Kidney (tissue), 14 donors: Measurements from ENCODE around the gene RBM19. TPM values are rescaled to one million over a fixed set of nuclear protein-coding genes. Genes with fewer than 3 reads are reported as not detected.

Experiments
- DNase-seq, 5 donors: peaks; one replicate each; pipeline ENCODE4 v3.0.0-alpha.2; 2013 to 2020
- FAIRE-seq: peaks from 2 replicates; lab custom pipeline; 2012; peaks lifted over from hg19 to GRCh38; lab: Jason Lieb, UNC
- H3K27ac ChIP-seq, 2 donors: one replicate each; pipeline ENCODE4 v1.7.0; 2013; ENCODE audit warnings: low read depth in 2 of 2, low read length in 2 of 2, inconsistent platforms in 1 of 2
- H3K27me3 ChIP-seq: one replicate; pipeline ENCODE4 v1.7.1; 2013; ENCODE audit warnings: low read length, inconsistent platforms; ENCODE audit not compliant: control insufficient read depth, insufficient read depth
- H3K36me3 ChIP-seq, 3 donors: one replicate each; pipeline versions ENCODE4 v1.7.0 to v1.7.1; 2013; ENCODE audit warnings: low read length in 3 of 3, control low read depth in 1 of 3, inconsistent platforms in 1 of 3; ENCODE audit not compliant: insufficient read depth in 3 of 3, control insufficient read depth in 2 of 3
- H3K4me1 ChIP-seq, 3 donors: one replicate each; pipeline versions ENCODE4 v1.7.0 to v1.7.1; 2013; ENCODE audit warnings: low read length in 3 of 3, inconsistent platforms in 1 of 3, low read depth in 1 of 3; ENCODE audit not compliant: control insufficient read depth in 2 of 3, insufficient read depth in 2 of 3
- H3K4me3 ChIP-seq, 3 donors: one replicate each; pipeline versions ENCODE4 v1.7.0 to v1.8.1; 2013; ENCODE audit warnings: low read length in 3 of 3, control low read depth in 1 of 3, inconsistent platforms in 1 of 3
- H3K9ac ChIP-seq, 3 donors: one replicate each; pipeline versions ENCODE4 v1.7.0 to v1.7.1; 2013; ENCODE audit warnings: low read length in 3 of 3, control low read depth in 1 of 3, inconsistent platforms in 1 of 3
- H3K9me3 ChIP-seq, 3 donors: one replicate each; pipeline versions ENCODE4 v1.7.0 to v1.7.1; 2013; ENCODE audit warnings: low read length in 3 of 3, control low read depth in 1 of 3, inconsistent platforms in 1 of 3; ENCODE audit not compliant: control insufficient read depth in 2 of 3, insufficient read depth in 1 of 3
- intact Hi-C: fragments of 100-400 bp; cut with DNase I; formaldehyde crosslinking; loops from one replicate; pipeline ENCODE4 v1.11.1; 2022
- polyA plus RNA-seq: library from polyadenylated mRNA; stranded (reverse); fragments of 350-450 nt; fragmentation: Illumina TruSeq; extraction: RNeasy Lipid Tissue Mini Kit (QIAGEN cat#74804); gene quantifications from one replicate; pipeline ENCODE4 v1.2.3, GENCODE V29; 2014; ENCODE audit warnings: low read depth, low replicate concordance; ENCODE audit not compliant: insufficient read depth
- total RNA-seq: library from RNA; stranded (reverse); fragmentation: NEBNext Ultra II Directional; extraction: Animal tissue kit (Norgen Biotek cat#: 25700); gene quantifications from one replicate; pipeline ENCODE4 v1.2.1, GENCODE V29; 2021
- TF ChIP-seq, protein P1 (sequence below): IDR thresholded peaks from 3 replicates; pipeline ENCODE4 v1.5.1; 2012; ENCODE audit warnings: mild to moderate bottlenecking, moderate library complexity, borderline replicate concordance; ENCODE audit not compliant: insufficient read depth; ENCODE audit errors: extremely low read depth
- donor health status: control.
- donor health status: control.
- donor health status: control.
- donor health status: control.
- donor health status: control.
- donor health status: DM: yes; HTN: yes; CAD: no.
- donor health status: Normal renal cell carcinoma (clear cell type).

Gene RBM19
- total and polyA plus RNA-seq, 2 donors from 2014 or later = 12.3 to 34.7 TPM

DNA sequence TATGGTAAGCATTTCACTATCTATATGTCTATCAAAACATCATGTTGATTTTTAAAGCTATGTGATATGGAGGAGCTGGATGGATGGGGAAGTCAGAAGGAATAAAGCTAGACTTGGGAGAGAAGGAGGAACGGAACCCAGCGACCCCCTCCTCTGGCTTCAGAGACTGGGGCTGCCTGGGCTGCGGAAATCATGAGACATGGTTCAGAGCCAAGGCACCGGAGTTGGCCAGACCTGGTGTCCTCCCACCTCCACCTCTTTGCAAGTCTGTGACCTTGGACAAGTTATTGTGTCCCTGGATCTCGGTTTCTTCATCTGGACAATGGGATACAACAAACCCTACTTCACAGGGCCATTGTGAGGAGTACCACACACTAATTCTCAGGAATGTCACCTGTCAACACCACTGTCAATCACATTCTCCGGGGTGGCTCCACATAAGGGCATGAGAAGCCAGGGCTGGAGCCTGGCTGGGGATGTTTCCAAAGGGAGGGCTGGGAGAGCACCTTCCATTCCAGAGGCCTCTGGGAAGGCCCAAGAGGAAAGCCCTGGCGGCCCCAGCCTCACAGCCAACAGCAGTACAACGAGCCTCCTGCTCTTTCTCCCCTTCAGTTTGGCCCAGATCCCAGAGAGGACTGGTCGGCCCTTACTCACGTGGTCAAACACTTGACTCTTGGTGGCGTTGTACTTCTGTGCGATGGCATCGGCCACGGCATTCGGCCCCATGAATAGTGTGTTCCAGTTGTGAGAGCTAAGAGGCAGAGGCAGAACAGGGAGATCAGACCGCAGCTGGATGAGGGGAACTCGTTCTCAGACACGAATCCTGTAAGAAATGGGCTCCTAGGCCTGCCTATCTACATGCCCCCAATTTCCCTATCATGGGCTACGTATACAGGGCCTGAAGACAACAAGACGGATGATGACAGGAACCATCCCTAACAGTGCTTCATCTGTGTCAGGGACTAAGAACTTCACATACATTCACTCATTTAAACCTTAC lies 20.7 kb downstream of the RBM19 start:
- no peak overlapping the region for H3K9ac ChIP-seq
- H3K27ac ChIP-seq = no peak overlapping the region
- H3K36me3 ChIP-seq = peaks cover 17 to 70% (median 52%) of the 10 kb centered on the region in 3 donors
- H3K4me1 ChIP-seq = no peaks in the 10 kb centered on the region
- no peak overlapping the region for H3K4me3 ChIP-seq
- FAIRE-seq (no peak), DNase-seq (no peak)
- no peaks in the 10 kb centered on the region for H3K9me3 ChIP-seq
- TF ChIP-seq, protein P1, sequence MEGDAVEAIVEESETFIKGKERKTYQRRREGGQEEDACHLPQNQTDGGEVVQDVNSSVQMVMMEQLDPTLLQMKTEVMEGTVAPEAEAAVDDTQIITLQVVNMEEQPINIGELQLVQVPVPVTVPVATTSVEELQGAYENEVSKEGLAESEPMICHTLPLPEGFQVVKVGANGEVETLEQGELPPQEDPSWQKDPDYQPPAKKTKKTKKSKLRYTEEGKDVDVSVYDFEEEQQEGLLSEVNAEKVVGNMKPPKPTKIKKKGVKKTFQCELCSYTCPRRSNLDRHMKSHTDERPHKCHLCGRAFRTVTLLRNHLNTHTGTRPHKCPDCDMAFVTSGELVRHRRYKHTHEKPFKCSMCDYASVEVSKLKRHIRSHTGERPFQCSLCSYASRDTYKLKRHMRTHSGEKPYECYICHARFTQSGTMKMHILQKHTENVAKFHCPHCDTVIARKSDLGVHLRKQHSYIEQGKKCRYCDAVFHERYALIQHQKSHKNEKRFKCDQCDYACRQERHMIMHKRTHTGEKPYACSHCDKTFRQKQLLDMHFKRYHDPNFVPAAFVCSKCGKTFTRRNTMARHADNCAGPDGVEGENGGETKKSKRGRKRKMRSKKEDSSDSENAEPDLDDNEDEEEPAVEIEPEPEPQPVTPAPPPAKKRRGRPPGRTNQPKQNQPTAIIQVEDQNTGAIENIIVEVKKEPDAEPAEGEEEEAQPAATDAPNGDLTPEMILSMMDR = no peak
- H3K27me3 ChIP-seq = no peaks in the 10 kb centered on the region
- intact Hi-C loops = no loop called here

- H3K36me3 ChIP-seq = peaks cover 14 to 45% (median 35%) of the 10 kb centered on the region in 3 donors
- no peak for FAIRE-seq
- no peak overlapping the region for H3K27ac ChIP-seq
- H3K9me3 ChIP-seq = no peaks in the 10 kb centered on the region
- intact Hi-C loops = no loop called here
- TF ChIP-seq, protein P1 = no peak
- H3K4me1 ChIP-seq = no peaks in the 10 kb centered on the region
- DNase-seq = no peak
- no peak overlapping the region for H3K4me3 ChIP-seq
- no peak overlapping the region for H3K9ac ChIP-seq
- no peaks in the 10 kb centered on the region for H3K27me3 ChIP-seq
These were observed 23.9 kb downstream of the RBM19 start for GRCh38 chr12:113942209-113942608.

GRCh38 chr12:113941208-113941486 lies 25.0 kb downstream of the RBM19 start:
- TF ChIP-seq, protein P1 = no peak
- FAIRE-seq = no peak
- intact Hi-C loops = no loop called here
- Histone ChIP-seq H3K4me3 (no peak overlapping the region), H3K4me1 (no peaks in the 10 kb centered on the region), H3K27ac (no peak overlapping the region), H3K27me3 (no peaks in the 10 kb centered on the region), H3K9ac (no peak overlapping the region), H3K36me3 (peaks cover 14 to 38% (median 35%) of the 10 kb centered on the region in 3 donors), H3K9me3 (no peaks in the 10 kb centered on the region)
- no peak for DNase-seq
